ENCODE data around the gene PINLYP. TPM values are rescaled to one million over a fixed set of nuclear protein-coding genes. Genes with fewer than 3 reads are reported as not detected.

PINLYP gene
- total RNA-seq, 4 donors from 2014 or later: 1.1 to 4.0 (median 1.6) TPM; not detected in 1

DNA sequence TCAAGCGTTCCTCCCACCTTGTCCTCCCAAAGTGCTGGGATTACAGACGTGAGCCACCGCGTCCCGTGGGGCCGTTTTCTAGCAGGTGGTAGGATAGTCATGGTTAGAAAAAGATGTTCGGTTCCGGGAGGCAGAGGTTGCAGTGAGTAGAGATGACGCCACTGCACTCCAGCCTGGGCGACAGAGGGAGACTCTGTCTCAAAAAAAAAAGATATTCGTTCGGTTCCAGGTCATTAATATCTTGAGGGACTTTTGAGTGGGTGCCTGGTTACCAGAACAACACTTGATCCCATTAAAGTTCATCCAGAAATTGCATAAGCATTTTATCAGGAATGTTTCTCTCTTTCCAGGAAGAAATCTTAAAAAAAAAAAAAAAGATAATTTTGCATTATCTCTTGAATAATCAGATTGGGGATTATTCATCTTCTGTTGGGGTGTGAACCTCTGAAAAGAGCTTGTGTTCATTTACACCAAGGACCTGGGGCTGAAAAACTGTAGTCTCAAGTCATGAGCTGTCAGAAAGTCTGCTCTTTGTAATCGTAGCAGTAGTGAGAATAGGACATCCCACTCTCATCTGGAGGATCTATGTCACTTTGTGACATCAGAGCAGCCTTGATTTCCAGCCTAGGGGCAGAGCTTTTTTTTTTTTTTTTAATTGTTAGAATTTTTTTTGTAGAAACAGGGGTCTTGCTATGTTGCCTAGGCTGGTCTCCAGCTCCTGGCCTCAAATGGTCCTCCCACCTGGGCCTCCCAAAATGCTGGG is 47.6 kb upstream of the PINLYP start:
- Histone ChIP-seq H3K9me3 (no peaks in the 10 kb centered on the region), H3K36me3 (no peaks in the 10 kb centered on the region), H3K4me1 (peaks cover 10 to 67% (median 50%) of the 10 kb centered on the region in 4 donors), H3K4me3 (peak overlapping the region in 3 of 4 donors; percentile 88 to 99 (median 94)), H3K27me3 (no peaks in the 10 kb centered on the region), H3K27ac (peak overlapping the region; percentile 92 to 97 (median 95))
- TF ChIP-seq CTCF (IDR thresholded peaks at IDR 0.05) (no peak), POLR2AphosphoS5 (IDR thresholded peaks at IDR 0.05) (peak in 2 of 3 donors; percentile 20 to 21)
- intact Hi-C loops (cut with DNase I; ENCODE audit: low total_unique reads): no loop called here
- peak; percentile 51 for DNase-seq
- in situ Hi-C loops (cut with MboI; ENCODE audit: low pct_ligation_motif_present in 1 of 4, low pct_unique_long_range_greater_than_20kb in 1 of 4, low sequenced_read_pairs in 3 of 4): no loop called here
- WGBS, 2 donors (ENCODE audit: low coverage in 1 of 2): 26 to 28% methylated on average over 4 to 13 of the region's 13 CpGs

GRCh38 chr19:43532571-43532961 is 43.0 kb upstream of the PINLYP start:
- TF ChIP-seq POLR2AphosphoS5 (IDR thresholded peaks at IDR 0.05): peak in 1 of 3 donors; percentile 5
- no peak for TF ChIP-seq CTCF (IDR thresholded peaks at IDR 0.05)
- Histone ChIP-seq H3K9me3 (no peaks in the 10 kb centered on the region), H3K4me3 (peak overlapping the region; percentile 41 to 62 (median 53)), H3K4me1 (peaks cover 10 to 40% (median 20%) of the 10 kb centered on the region in 4 donors), H3K27ac (peak overlapping the region; percentile 92 to 98 (median 96)), H3K27me3 (no peaks in the 10 kb centered on the region), H3K36me3 (no peaks in the 10 kb centered on the region)
- 1% methylated on average over 16 of the region's 16 CpGs; no CpG with 5 or more reads in 1 of the 2 donors for WGBS, 2 donors (ENCODE audit: low coverage in 1 of 2)
- in situ Hi-C loops (cut with MboI; ENCODE audit: low pct_ligation_motif_present in 1 of 4, low pct_unique_long_range_greater_than_20kb in 1 of 4, low sequenced_read_pairs in 3 of 4): no loop called here
- intact Hi-C loops (cut with DNase I; ENCODE audit: low total_unique reads): loop anchor here (10.0 kb wide), 1 partner anchor 62 kb away; the partner anchor contains the start of genes IRGQ and ZNF576
- DNase-seq: peak; percentile 82

- Histone ChIP-seq H3K4me1 (peaks cover 9 to 35% (median 16%) of the 10 kb centered on the region in 4 donors), H3K27me3 (no peaks in the 10 kb centered on the region), H3K36me3 (no peaks in the 10 kb centered on the region), H3K27ac (peak within 1 kb of the TSS; percentile 92 to 98 (median 96)), H3K9me3 (no peaks in the 10 kb centered on the region), H3K4me3 (peak within 1 kb of the TSS; percentile 41 to 62 (median 53))
- TF ChIP-seq POLR2AphosphoS5 (IDR thresholded peaks at IDR 0.05) (peak; percentile 65 to 71 (median 66)), CTCF (IDR thresholded peaks at IDR 0.05) (peak in 1 of 5 experiments; percentile 1), EP300 (IDR thresholded peaks at IDR 0.05; ENCODE audit: low read depth) (no peak), POLR2A (IDR thresholded peaks at IDR 0.05) (no peak)
- peak; percentile 91 for DNase-seq
- intact Hi-C loops (cut with DNase I; ENCODE audit: low total_unique reads) (loop anchor here (10.0 kb wide), 1 partner anchor 62 kb away; the partner anchor contains the start of genes IRGQ and ZNF576), in situ Hi-C loops (cut with MboI; ENCODE audit: low pct_ligation_motif_present in 1 of 4, low pct_unique_long_range_greater_than_20kb in 1 of 4, low sequenced_read_pairs in 3 of 4) (no loop called here)
- WGBS, 2 donors (ENCODE audit: low coverage in 1 of 2): 1% methylated on average over 23 of the region's 47 CpGs; no CpG with 5 or more reads in 1 of the 2 donors
Observed at GRCh38 chr19:43532962-43533545, 42.5 kb upstream of the PINLYP start, which contains the start of gene ZNF575. Gene ZNF575, plus strand, starts transcription at chr19:43533188. Its CDS starts 1,235 bp downstream, at chr19:43534423.

All from transverse colon (tissue), 4 donors.